ENCODE data around the gene TAC4.

GRCh38 chr17:49821916-49822315 lies 26.0 kb downstream of the TAC4 start:
- TF ChIP-seq CTCF (IDR thresholded peaks at IDR 0.05 in 8 of 11, conservative IDR thresholded peaks at IDR 0.05 in 3 of 11) (no peak), POLR2A (IDR thresholded peaks at IDR 0.05) (no peak), POLR2AphosphoS5 (IDR thresholded peaks at IDR 0.05) (no peak)
